GM19351 (cell line): ENCODE measurements around the gene HTT.
A peak's percentile ranks its signal among the peaks of the same experiment; 100 is the strongest.

Experiments
- ATAC-seq: cut with Tn5 transposase; IDR thresholded peaks from one replicate; pipeline ENCODE4 v1.9.1; 2021; ENCODE audit warnings: mild to moderate bottlenecking, moderate library complexity; ENCODE audit not compliant: unreplicated experiment

Gene HTT

GRCh38 chr4:3074078-3074845 is at the start of gene HTT, which contains the start of gene HTT-AS:
Gene HTT (plus strand): TSS chr4:3074681. CDS start chr4:3074826, 145 bp downstream.
Gene HTT-AS (minus strand): TSS chr4:3074538.
- peak; percentile 74 for ATAC-seq

- no peak for ATAC-seq
These were observed 48.6 kb upstream of the HTT start for GRCh38 chr4:3025881-3026280.

- ATAC-seq, result no peak
These were observed 47.9 kb upstream of the HTT start for GRCh38 chr4:3026540-3026939.

GRCh38 chr4:3029464-3029863 is 45.0 kb upstream of the HTT start:
- no peak for ATAC-seq

GRCh38 chr4:3030566-3031356 is 43.7 kb upstream of the HTT start:
- ATAC-seq, result no peak

GRCh38 chr4:3031357-3032082 is 43.0 kb upstream of the HTT start:
- no peak for ATAC-seq

- no peak for ATAC-seq
These were observed 40.2 kb upstream of the HTT start for GRCh38 chr4:3034231-3034630.

- ATAC-seq, result no peak
These were observed 39.2 kb upstream of the HTT start for GRCh38 chr4:3035249-3035648.

- no peak for ATAC-seq
These were observed 38.8 kb upstream of the HTT start for GRCh38 chr4:3035674-3036073.

GRCh38 chr4:3036131-3036952 is 38.1 kb upstream of the HTT start:
- no peak for ATAC-seq

GRCh38 chr4:3037957-3038461 is 36.5 kb upstream of the HTT start:
- no peak for ATAC-seq

- no peak for ATAC-seq
These were observed 34.6 kb upstream of the HTT start for GRCh38 chr4:3039706-3040366.

- peak; percentile 55 for ATAC-seq
These were observed 33.9 kb upstream of the HTT start for GRCh38 chr4:3040452-3041191.

- ATAC-seq, result peak; percentile 31
These were observed 33.0 kb upstream of the HTT start for GRCh38 chr4:3041192-3042142.

GRCh38 chr4:3042226-3042625 is 32.3 kb upstream of the HTT start:
- no peak for ATAC-seq

- no peak for ATAC-seq
These were observed 31.0 kb upstream of the HTT start for GRCh38 chr4:3043282-3044020.
